Measurements from ENCODE around the gene NREP.

DNA sequence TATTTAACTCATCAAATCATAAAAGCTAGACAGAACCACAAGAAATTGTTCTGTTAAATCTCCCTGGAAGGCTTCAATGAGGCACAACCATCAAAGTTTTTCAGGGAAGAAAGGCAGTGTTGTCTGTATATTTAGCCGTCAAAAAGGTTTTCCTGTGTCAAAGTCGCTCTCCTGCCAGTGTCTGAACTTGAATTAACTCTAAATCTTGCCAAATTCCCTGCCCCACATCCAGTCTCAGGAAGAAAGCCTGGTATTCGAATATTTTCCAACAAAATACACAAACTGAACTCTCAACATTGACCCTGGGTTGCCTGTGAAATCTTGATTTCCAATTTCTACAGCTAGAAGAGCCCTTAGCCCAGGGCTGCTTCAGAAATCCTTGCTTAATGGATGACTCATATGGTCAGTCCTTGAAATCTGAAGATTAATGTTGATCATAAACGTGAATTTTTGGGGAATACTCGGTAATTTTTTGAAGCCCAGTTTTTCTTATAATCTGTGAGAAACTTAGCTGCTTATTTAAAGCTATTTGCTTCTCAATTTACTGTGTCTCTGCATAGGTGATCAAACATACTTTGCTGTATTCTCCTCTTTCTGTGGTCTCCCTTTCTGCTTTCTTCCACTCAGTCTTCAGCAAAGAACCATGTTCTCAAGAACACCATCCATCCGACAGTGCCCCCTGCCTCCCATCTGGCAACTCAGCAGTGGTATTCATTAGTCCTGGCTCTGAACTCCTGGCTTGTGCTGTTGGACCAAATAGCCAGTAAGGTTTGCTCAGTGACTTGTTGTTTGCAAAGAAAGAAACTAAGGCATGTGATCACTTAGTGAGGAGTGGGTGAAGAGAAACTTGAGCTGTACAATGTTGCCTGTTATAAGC lies 58.9 kb downstream of the NREP start:
- TF ChIP-seq, protein P1, sequence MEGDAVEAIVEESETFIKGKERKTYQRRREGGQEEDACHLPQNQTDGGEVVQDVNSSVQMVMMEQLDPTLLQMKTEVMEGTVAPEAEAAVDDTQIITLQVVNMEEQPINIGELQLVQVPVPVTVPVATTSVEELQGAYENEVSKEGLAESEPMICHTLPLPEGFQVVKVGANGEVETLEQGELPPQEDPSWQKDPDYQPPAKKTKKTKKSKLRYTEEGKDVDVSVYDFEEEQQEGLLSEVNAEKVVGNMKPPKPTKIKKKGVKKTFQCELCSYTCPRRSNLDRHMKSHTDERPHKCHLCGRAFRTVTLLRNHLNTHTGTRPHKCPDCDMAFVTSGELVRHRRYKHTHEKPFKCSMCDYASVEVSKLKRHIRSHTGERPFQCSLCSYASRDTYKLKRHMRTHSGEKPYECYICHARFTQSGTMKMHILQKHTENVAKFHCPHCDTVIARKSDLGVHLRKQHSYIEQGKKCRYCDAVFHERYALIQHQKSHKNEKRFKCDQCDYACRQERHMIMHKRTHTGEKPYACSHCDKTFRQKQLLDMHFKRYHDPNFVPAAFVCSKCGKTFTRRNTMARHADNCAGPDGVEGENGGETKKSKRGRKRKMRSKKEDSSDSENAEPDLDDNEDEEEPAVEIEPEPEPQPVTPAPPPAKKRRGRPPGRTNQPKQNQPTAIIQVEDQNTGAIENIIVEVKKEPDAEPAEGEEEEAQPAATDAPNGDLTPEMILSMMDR (IDR thresholded peaks at IDR 0.05; ENCODE audit: low read depth, low read length): 0 out of 2 replicates have a peak, but pooled peaks have one; percentile 30
- no peak for TF ChIP-seq EZH2phosphoT487 (IDR thresholded peaks at IDR 0.05; ENCODE audit: low read depth)
